Lower leg skin (tissue), 3 donors: ENCODE data around the gene MICU1.

Experiments used
- POLR2A ChIP-seq, 2 donors: fragments of 450-650 bp; IDR thresholded peaks; one replicate each; pipeline ENCODE4 v1.6.1; 2016 to 2017; ENCODE audit warnings: antibody characterized with exemption in 2 of 2, mild to moderate bottlenecking in 1 of 2, moderate library complexity in 1 of 2
- TF ChIP-seq, protein P1 (sequence below), 3 donors: fragments of 450-650 bp; IDR thresholded peaks; one replicate each; pipeline ENCODE4 v1.5.1; 2016; ENCODE audit warnings: antibody characterized with exemption in 3 of 3, mild to moderate bottlenecking in 3 of 3, moderate library complexity in 2 of 3

DNA sequence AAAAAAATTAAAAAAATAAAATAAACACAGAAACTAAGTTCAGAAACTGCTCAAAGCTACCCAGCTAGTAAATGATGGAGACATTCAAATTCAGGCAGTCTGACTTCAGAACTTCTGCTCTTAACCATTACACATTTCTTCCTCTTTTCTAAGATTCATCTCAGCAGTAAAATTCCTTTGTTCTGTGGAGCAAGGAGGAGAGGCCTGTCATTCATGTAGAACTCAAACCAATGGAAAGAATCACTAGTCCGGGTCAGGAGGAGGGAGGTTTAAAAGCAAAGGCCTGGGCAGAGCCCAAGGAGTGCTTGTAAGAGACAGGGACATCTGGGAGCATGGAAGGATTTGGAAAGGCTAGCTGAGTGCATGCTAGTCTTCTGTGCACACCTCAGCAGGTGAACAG, 233.3 kb downstream of the MICU1 start:
- TF ChIP-seq, protein P1, sequence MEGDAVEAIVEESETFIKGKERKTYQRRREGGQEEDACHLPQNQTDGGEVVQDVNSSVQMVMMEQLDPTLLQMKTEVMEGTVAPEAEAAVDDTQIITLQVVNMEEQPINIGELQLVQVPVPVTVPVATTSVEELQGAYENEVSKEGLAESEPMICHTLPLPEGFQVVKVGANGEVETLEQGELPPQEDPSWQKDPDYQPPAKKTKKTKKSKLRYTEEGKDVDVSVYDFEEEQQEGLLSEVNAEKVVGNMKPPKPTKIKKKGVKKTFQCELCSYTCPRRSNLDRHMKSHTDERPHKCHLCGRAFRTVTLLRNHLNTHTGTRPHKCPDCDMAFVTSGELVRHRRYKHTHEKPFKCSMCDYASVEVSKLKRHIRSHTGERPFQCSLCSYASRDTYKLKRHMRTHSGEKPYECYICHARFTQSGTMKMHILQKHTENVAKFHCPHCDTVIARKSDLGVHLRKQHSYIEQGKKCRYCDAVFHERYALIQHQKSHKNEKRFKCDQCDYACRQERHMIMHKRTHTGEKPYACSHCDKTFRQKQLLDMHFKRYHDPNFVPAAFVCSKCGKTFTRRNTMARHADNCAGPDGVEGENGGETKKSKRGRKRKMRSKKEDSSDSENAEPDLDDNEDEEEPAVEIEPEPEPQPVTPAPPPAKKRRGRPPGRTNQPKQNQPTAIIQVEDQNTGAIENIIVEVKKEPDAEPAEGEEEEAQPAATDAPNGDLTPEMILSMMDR (IDR thresholded peaks at IDR 0.05): no peak
- no peak for TF ChIP-seq POLR2A (IDR thresholded peaks at IDR 0.05)
